Urothelium cell line (cell line): ENCODE data around the gene SLBP.
"Not testable (repeated sequence)": the region's sequence is repeated elsewhere in the genome, so short reads cannot be mapped to it uniquely, and the experiment has no call there.

Experiments used
- DNase-seq: peaks from one replicate; pipeline ENCODE4 v3.0.0; 2011; ENCODE audit warnings: low spot score, mixed read lengths
- FAIRE-seq: peaks from 2 replicates; lab custom pipeline; 2011; peaks lifted over from hg19 to GRCh38; lab: Jason Lieb, UNC

Gene SLBP

DNA sequence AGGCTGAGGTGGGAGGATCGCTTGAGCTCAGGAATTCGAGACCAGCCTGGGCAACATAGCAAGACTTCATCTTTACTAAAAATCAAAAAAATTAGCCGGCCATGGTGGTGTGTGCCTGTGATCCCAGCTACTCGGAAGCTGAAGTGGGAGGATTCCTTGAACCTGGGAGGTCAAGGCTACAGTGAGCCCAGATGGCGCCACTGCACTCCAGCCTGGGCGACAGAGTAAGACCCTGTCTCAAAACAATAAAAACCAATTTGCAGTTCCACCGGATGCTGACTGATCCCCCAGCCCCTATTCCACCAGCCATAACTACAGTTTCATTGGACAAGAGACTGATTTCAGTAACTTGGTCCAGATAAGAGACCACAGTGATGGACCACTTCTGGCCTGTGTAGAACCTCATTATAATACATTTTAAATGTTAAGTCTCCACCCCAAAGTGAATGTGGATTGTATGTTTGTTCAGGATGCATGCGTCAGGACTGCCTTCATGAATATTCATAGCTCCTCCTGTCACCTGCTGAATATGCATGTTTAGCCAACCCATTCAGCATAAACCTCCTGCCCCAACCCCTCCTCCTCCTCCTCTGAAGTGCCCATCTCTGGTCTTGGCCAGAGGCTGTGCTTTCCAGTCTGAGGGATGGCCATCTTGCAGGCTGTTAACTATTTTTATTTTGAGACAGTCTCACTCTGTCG lies 2.3 kb upstream of the SLBP start:
- FAIRE-seq (no peak), DNase-seq (no peak)

DNA sequence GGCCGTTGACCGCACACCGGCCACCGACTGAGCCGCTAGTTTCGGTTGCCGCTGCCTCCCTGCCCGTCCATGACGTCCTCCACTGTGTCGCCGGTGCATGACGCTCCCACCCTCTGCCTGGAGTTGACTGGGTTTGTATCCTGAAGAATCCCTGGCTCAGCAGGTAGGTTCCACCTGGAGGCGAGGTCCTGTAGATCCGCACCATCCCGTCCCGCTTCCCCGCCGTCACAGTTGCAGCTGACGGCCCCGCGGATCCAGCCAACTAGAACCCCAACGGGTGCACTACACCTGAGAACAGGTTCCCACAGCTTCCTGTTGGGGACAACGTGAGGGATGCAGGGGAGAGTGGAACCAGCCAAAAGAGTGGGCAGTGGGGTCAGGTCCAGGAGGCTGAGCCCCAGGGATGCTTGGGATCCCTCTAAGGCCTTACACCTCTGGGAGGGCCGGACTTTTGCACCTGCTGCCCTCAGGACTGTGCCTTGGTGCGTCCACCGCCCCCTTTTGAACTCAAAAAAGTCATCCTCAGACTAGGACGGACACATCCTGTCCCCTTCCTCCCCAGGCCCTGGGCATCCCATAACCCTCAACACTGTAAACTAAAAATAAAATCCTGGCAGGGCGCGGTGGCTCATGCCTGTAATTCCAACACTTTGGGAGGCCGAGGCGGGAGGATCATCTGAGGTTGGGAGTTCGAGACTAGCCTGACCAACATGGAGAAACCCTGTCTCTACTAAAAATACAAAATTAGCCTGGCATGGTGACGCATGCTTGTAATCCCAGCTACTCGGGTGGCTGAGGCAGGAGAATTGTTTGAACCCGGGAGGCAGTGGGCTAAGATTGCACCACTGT lies 1.1 kb upstream of the SLBP start:
- peak; percentile 36 for DNase-seq
- no peak for FAIRE-seq

GRCh38 chr4:1711571-1712215 lies 426 bp downstream of the SLBP start:
- DNase-seq (peak; percentile 32), FAIRE-seq (no peak)

GRCh38 chr4:1711055-1711570 lies 1.0 kb downstream of the SLBP start:
- FAIRE-seq (no peak), DNase-seq (no peak)

DNA sequence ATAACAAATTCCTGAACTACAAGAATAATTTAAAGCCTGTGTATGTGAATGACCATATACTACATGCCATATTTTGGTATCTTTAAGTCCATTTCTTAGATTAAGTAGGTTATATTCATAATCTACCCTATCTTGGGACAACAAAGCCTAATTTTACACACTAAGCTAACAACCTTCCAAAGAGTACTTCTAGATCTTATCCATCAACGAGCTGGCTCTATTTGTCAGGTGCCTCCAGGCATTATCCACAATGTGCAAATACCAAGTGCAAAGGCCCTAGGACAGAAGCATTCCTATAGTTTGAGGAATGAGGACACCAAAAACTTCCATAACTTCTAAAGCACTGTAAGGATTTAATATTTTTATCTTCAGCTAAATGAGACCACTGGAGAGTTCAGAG lies 3.5 kb downstream of the SLBP start:
- FAIRE-seq (no peak), DNase-seq (no peak)

- FAIRE-seq (no peak), DNase-seq (no peak)
Observed at GRCh38 chr4:1706358-1706757, 5.8 kb downstream of the SLBP start.

GRCh38 chr4:1705732-1706131 lies 6.4 kb downstream of the SLBP start:
- FAIRE-seq (no peak), DNase-seq (no peak)

DNA sequence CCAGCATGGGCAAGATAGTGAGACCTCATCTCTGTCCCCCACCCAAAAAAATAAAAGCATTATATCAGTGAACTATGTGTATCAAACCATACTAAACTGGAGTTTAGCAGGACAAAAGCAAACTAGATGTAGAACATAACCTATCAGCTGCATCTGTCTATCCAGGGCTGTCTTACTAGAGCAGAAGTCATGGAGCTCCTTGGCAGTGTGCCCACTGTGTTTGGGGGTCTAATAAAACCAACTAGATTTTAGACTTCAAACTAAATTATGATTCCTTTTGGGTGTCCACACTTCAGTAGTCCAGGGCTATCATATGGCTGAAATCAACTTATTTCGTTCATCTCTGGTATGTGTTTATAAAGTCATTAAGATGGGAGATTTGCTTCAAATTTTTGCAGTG lies 8.3 kb downstream of the SLBP start:
- no peak for FAIRE-seq

GRCh38 chr4:1701671-1702070 lies 10.4 kb downstream of the SLBP start:
- not testable (repeated sequence) for DNase-seq, FAIRE-seq

More for the DNA sequence above, 8.3 kb downstream of the SLBP start:
- no peak for DNase-seq

- DNase-seq: no peak
- FAIRE-seq: no peak
Observed at GRCh38 chr4:1695913-1696312, 16.2 kb downstream of the SLBP start.

GRCh38 chr4:1693131-1693896 lies 18.8 kb downstream of the SLBP start:
- FAIRE-seq (no peak), DNase-seq (peak; percentile 61)

- FAIRE-seq (no peak), DNase-seq (no peak)
Observed at GRCh38 chr4:1691737-1692373, 20.3 kb downstream of the SLBP start.

DNA sequence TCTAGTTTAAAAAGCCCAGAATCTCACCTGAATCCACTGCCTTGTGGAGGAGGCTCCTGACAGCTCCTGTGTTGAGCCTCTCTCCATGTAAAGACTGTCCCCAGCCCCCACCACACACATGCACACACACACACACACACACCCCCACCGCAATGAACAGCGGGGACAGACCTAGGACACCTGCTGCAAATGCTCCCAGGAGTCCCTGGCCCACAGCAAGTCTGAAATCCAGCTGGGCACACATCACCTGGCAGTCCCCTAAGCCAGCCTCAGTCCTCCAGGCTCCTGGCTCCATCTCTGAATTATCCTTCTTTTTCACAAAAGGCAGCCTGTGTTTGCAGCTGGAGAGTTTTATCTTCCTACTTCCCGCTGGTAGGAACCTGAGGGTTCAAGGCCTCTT lies 21.4 kb downstream of the SLBP start:
- DNase-seq: no peak
- no peak for FAIRE-seq

GRCh38 chr4:1686440-1687036 lies 25.6 kb downstream of the SLBP start:
- FAIRE-seq: no peak

DNA sequence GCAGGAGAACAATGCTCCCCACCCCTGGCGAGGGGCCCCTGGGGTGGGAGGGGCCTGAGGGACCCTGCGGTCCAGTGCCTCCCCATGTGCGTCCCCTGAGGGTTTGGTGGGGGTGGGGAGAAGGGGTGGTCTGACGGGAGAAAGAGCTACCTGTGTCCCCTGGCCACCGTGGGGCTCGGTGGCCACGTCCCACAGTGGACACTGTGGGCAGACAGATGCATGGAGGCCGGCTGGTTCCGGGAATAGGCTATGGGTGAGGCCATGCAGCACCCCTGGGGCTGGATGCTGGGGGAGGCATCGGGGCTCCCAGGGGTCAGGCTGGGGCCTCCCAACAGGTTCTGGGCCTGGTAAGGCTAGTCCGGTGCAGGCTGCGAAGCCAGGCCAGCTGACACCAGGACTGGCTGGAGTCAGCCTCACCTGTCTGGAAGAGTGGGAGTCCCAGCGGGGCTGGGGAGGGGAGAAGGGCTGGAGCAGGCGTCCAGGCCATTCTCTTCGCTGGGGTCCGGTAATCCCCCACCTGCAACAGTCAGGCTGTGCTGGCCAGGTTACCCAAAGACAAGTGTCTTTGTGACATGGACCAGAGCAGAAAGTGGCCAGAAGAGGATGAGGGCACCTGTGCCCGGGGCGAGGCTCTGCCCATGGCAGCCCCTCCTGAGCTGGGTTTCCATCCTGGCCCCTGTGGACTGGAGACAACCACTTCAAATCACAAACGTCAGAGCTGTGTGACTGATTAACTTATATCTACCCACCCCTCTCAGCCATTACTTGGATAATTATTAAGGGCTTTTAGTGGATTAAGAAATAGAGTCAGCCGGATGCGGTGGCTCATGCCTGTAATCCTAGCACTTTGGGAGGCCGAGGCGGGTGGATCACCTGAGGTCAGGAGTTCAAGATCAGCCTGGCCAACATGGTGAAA lies 26.6 kb downstream of the SLBP start:
- no peak for DNase-seq
- no peak for FAIRE-seq

More at GRCh38 chr4:1686440-1687036, 25.6 kb downstream of the SLBP start:
- DNase-seq: no peak

DNA sequence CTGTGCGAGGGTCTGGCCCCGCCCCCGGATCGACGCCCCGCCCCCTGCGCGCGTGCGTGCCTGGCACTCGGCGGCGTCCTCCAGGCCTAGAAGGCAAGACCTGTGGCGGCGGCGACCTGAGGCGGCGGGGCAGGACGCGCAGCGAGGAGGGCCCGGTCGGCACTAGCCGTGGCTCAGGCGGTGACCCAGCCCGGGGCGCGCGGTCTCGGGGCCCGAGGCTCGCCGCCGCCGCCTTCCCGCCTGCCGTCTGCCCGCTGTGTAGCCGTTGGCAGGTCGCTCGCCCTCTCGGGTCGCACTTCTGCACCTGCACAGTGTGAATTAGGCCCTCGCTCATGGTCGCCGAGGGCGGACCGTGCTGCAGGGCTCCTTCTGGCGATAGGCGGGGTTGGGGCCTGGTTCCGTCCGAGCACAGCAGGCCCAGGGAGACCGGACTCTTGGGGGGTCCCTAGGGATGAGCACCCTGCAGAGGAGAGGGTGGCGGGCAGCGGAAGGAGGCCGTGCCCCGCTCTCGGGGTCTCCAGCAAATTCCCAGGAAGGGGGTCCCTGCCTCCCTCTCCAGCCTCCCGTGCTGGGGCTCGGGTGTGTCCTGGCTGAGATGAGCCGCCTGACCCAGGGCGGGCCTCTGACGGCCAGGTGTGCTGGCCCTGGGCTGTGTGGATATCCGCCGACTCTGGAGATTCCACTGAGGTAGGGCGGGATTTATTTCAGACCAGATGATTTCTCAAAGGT lies 27.4 kb downstream of the SLBP start:
- FAIRE-seq: no peak
- DNase-seq: no peak

DNA sequence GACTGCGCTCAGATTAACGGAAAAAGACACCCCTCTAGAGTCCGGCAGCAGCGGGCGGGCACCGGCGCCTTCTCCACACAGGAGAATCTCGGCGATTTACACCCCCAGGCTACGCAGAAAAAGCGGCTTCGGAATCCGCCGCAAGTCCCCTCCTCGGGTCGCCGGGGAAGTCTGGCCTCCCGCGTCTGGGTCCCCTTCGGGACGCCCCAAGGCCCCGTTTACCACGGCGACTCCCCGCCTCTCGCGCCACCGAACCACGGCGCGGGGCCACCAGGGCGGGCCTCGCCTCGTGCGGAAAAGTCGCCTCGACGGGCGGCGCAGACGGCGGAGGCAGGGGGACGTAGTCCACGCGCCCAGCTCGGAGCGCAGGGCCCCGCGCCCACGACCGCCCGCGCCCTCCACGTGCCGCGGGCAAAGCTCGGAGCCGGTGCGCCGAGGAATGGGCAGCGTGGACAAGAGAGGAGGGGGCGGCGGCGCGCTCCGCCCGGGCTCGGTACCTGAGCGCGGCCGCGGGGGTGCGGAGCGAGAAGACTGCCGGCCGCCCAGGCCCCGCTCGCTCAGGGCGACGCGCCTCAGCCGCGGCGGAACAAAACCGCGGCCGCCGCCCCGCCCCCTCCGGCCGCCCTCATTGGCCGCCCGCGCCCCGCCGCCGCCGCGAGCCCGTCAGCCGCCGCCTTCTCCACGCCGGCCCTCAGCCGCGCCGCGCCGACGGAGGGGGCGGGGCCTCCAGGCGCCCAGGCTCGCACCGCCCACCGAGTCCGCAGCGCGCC lies 28.2 kb downstream of the SLBP start, which contains the start of gene FAM53A:
TSS of gene FAM53A (minus strand) at position 578 of the 770 bp plus-strand sequence. CDS start 15,572 bp downstream, outside the sequence.
- no peak for FAIRE-seq
- DNase-seq: no peak
